RWPE2 (cell line): ENCODE measurements around the gene HNRNPDL.

ENCODE experiments used
- ATAC-seq: fragments of 200-7000 bp; cut with Tn5 transposase; 3 replicates; pipeline ENCODE4 v1.9.1; 2021; ENCODE audit warnings: low read depth
- DNase-seq: peaks from one replicate; pipeline ENCODE4 v3.0.0-alpha.2; 2020; ENCODE audit warnings: low spot score
- H3K27ac ChIP-seq: fragments of 450-650 bp; 2 replicates; pipeline ENCODE4 v1.5.1; 2017; ENCODE audit warnings: mild to moderate bottlenecking; ENCODE audit not compliant: poor library complexity, severe bottlenecking
- H3K27me3 ChIP-seq: fragments of 250-450 bp; sonication (Bioruptor Pico); 2 replicates; pipeline ENCODE4 v1.5.1; 2021; ENCODE audit warnings: mild to moderate bottlenecking, moderate library complexity; ENCODE audit not compliant: insufficient read depth, poor library complexity, severe bottlenecking
- H3K36me3 ChIP-seq: fragments of 250-450 bp; sonication (Bioruptor Pico); 2 replicates; pipeline ENCODE4 v1.5.1; 2020; ENCODE audit warnings: low read depth, mild to moderate bottlenecking, moderate library complexity
- H3K4me1 ChIP-seq: fragments of 250-450 bp; sonication (Bioruptor Pico); 2 replicates; pipeline ENCODE4 v1.5.1; 2021; ENCODE audit warnings: mild to moderate bottlenecking, moderate library complexity; ENCODE audit not compliant: insufficient read depth, poor library complexity, severe bottlenecking
- H3K4me3 ChIP-seq: fragments of 250-450 bp; sonication (Bioruptor Pico); 2 replicates; pipeline ENCODE4 v1.5.1; 2021; ENCODE audit warnings: mild to moderate bottlenecking, moderate library complexity; ENCODE audit not compliant: severe bottlenecking
- H3K9me3 ChIP-seq: fragments of 250-450 bp; sonication (Bioruptor Pico); 2 replicates; pipeline ENCODE4 v1.5.1; 2021; ENCODE audit warnings: mild to moderate bottlenecking, moderate library complexity; ENCODE audit not compliant: severe bottlenecking
- TF ChIP-seq, protein P1 (sequence below): fragments of 450-650 bp; IDR thresholded peaks from one replicate; pipeline ENCODE4 v1.5.1; 2017; ENCODE audit warnings: mild to moderate bottlenecking, moderate library complexity; ENCODE audit not compliant: poor library complexity, severe bottlenecking

Gene HNRNPDL

DNA sequence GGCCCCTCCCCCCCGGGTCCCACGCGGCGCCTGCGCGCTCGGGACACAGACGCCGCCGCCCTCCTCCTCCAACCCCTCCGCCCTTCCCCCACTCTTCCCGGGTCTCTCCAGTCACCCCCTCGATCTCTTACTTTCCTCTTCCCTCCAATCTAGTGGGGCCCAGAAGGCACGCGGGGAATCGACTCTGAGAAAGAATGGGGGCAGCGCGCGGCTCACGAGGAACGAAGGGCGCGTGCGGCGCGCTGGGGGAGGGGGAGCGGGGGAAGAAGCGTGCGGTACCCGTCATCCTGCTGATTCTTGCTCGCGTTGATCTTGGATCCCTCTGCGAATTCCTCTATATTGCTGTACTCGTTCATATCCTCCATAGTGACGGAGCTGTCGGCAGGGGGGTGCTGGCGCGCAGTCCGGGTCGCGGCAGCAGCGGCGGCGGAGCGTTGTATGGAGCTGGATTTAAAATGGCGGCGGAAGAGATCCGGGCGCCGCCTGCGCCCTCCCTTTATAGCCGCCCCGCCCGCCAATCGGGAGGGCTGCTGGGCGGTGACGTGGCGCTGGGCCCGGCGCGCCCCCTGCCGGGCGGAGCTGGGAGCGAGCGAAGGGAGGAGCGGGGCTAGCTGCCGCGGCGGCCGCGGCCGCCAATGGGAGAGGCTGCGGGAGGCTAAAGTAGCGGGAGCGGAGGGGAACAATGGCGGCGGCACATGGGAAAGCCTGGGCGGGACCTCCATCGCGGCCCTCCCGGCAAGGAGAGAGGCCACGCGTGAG is 1.1 kb downstream of the HNRNPDL start:
- H3K4me1 ChIP-seq = peaks cover 48% of the 10 kb centered on the region
- no peaks in the 10 kb centered on the region for H3K27me3 ChIP-seq
- ATAC-seq = peak; percentile 65
- TF ChIP-seq, protein P1, sequence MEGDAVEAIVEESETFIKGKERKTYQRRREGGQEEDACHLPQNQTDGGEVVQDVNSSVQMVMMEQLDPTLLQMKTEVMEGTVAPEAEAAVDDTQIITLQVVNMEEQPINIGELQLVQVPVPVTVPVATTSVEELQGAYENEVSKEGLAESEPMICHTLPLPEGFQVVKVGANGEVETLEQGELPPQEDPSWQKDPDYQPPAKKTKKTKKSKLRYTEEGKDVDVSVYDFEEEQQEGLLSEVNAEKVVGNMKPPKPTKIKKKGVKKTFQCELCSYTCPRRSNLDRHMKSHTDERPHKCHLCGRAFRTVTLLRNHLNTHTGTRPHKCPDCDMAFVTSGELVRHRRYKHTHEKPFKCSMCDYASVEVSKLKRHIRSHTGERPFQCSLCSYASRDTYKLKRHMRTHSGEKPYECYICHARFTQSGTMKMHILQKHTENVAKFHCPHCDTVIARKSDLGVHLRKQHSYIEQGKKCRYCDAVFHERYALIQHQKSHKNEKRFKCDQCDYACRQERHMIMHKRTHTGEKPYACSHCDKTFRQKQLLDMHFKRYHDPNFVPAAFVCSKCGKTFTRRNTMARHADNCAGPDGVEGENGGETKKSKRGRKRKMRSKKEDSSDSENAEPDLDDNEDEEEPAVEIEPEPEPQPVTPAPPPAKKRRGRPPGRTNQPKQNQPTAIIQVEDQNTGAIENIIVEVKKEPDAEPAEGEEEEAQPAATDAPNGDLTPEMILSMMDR = peak; percentile 96
- no peaks in the 10 kb centered on the region for H3K9me3 ChIP-seq
- H3K4me3 ChIP-seq = peak overlapping the region; percentile 75
- H3K27ac ChIP-seq = peak overlapping the region; percentile 90
- H3K36me3 ChIP-seq = peaks cover 61% of the 10 kb centered on the region
- peak; percentile 83 for DNase-seq

DNA sequence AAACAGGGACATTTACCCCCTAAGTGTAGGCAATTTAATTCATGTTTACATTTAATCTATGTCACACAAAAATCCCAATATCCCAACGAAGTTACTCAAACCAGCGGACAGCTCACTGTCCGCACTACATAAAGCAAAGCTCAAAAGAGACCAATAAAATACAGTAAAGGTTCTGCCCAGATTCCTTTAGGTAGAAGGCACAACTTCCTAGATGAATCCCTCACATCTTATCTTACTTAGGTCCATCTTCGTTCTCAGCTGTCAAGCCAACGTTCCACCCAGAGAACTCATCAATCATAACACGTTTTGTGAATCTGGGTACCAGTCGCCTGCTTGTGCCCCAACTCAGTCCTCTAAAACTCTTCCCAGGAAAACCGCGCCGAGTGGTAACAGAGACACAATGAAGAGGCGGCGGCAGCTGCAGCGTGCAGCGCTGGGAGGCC is 1.7 kb downstream of the HNRNPDL start:
- H3K27me3 ChIP-seq = no peaks in the 10 kb centered on the region
- DNase-seq (no peak), ATAC-seq (no peak)
- TF ChIP-seq, protein P1 = no peak
- peak overlapping the region; percentile 90 for H3K27ac ChIP-seq
- H3K4me1 ChIP-seq = peaks cover 50% of the 10 kb centered on the region
- H3K9me3 ChIP-seq = no peaks in the 10 kb centered on the region
- H3K4me3 ChIP-seq = peak overlapping the region; percentile 75
- H3K36me3 ChIP-seq = peaks cover 62% of the 10 kb centered on the region

DNA sequence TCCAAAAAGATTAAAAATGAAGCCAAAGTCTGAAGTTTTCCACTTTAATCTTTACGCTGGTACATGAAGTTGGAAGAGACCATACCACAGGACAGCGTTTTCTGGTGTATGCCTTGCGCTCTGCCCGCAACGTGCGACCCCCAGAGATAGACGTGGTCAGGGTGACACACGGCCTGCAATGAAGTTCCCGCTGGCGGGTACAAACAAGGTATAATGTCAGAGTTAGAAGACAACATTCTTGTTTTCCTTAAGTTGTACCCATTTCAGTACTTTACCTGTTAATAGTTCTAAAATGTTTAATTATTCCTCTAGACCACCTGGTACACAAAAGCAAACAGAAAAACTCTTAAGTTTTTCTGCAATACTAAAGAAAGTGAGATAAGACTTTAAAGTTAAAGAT is 4.8 kb downstream of the HNRNPDL start:
- Histone ChIP-seq H3K27me3 (no peaks in the 10 kb centered on the region), H3K36me3 (peaks cover 65% of the 10 kb centered on the region), H3K9me3 (no peaks in the 10 kb centered on the region), H3K27ac (no peak overlapping the region), H3K4me3 (no peak overlapping the region), H3K4me1 (peaks cover 33% of the 10 kb centered on the region)
- DNase-seq (no peak), ATAC-seq (no peak)
- TF ChIP-seq, protein P1 = no peak

DNA sequence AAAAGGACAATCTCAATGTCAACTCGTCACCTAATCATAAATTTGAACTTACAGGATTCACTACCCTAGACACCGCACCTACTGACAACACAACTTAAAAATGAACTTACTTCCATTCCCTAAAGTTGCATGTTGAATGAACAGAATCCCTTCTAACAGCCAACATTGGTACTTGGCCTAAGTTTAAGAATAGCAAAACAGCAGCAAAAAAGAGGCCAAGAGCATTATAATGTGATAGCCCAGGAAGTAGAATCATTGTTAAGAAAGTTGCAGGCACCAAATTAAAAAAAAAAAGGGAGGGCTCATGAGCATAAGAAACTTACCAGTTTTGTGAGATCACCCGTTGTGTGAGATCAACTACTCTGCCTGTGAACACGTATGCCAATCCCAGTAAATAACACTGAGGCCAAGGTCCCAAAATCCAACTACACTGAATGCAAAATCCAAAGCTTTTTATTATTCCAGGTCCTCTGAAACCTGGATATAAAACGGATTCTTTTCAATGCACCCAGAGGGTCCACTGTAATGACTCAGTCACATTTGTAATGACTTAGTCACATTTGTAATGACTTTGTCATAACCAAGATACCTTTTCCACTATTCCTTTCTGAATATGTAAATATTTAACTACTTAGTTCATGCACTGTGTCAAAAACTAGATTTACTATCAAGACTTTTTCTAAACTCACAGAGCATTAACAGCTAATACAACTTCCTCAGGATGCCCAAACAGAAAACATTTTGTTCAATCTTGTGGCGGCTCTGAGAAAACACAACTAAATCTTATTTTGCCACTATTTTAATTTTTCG is 6.8 kb downstream of the HNRNPDL start:
- Histone ChIP-seq H3K36me3 (peaks cover 62% of the 10 kb centered on the region), H3K4me3 (no peak overlapping the region), H3K27ac (peak overlapping the region; percentile 21), H3K27me3 (no peaks in the 10 kb centered on the region), H3K9me3 (no peaks in the 10 kb centered on the region), H3K4me1 (peaks cover 33% of the 10 kb centered on the region)
- TF ChIP-seq, protein P1 = no peak
- ATAC-seq (peak; percentile 53), DNase-seq (no peak)

GRCh38 chr4:82422616-82423015 is 7.6 kb downstream of the HNRNPDL start:
- no peak overlapping the region for H3K27ac ChIP-seq
- TF ChIP-seq, protein P1 = no peak
- H3K9me3 ChIP-seq = no peaks in the 10 kb centered on the region
- no peaks in the 10 kb centered on the region for H3K27me3 ChIP-seq
- peaks cover 53% of the 10 kb centered on the region for H3K36me3 ChIP-seq
- DNase-seq (no peak), ATAC-seq (no peak)
- H3K4me1 ChIP-seq = peaks cover 33% of the 10 kb centered on the region
- no peak overlapping the region for H3K4me3 ChIP-seq
